ENCODE measurements around the gene CTRL.

Gene CTRL

GRCh38 chr16:67962135-67962534 lies 30.5 kb upstream of the CTRL start:
- no peak for DNase-seq (ENCODE audit: low read depth)

- no peak for DNase-seq (ENCODE audit: low read depth)
These were observed 29.9 kb upstream of the CTRL start for GRCh38 chr16:67961551-67961957.

GRCh38 chr16:67959536-67960329 lies 28.1 kb upstream of the CTRL start:
- peak; percentile 30 for DNase-seq (ENCODE audit: low read depth)

GRCh38 chr16:67957622-67958021 lies 26.0 kb upstream of the CTRL start:
- no peak for DNase-seq (ENCODE audit: low read depth)

- no peak for DNase-seq (ENCODE audit: low read depth)
These were observed 22.9 kb upstream of the CTRL start for GRCh38 chr16:67954421-67955196.

- no peak for DNase-seq (ENCODE audit: low read depth)
These were observed 22.1 kb upstream of the CTRL start for GRCh38 chr16:67953641-67954375.

GRCh38 chr16:67951485-67951884 lies 19.8 kb upstream of the CTRL start:
- no peak for DNase-seq (ENCODE audit: low read depth)

- no peak for DNase-seq (ENCODE audit: low read depth)
These were observed 18.7 kb upstream of the CTRL start for GRCh38 chr16:67950335-67950843.

GRCh38 chr16:67949645-67950044 lies 18.0 kb upstream of the CTRL start:
- no peak for DNase-seq (ENCODE audit: low read depth)

GRCh38 chr16:67948015-67948414 lies 16.4 kb upstream of the CTRL start:
- no peak for DNase-seq (ENCODE audit: low read depth)

- DNase-seq (ENCODE audit: low read depth) = no peak
These were observed 15.4 kb upstream of the CTRL start for GRCh38 chr16:67946966-67947558.

- DNase-seq (ENCODE audit: low read depth) = no peak
These were observed 14.5 kb upstream of the CTRL start for GRCh38 chr16:67946128-67946569.

- DNase-seq (ENCODE audit: low read depth) = no peak
These were observed 13.8 kb upstream of the CTRL start for GRCh38 chr16:67945392-67945933.

- no peak for DNase-seq (ENCODE audit: low read depth)
These were observed 13.2 kb upstream of the CTRL start for GRCh38 chr16:67944690-67945391.

GRCh38 chr16:67943619-67944504 lies 12.2 kb upstream of the CTRL start, which contains the start of gene LCAT:
LCAT (minus strand) TSS chr16:67944120; CDS start chr16:67944101, 19 bp downstream.
- DNase-seq (ENCODE audit: low read depth) = no peak

GRCh38 chr16:67943256-67943618 lies 11.6 kb upstream of the CTRL start:
- no peak for DNase-seq (ENCODE audit: low read depth)

GRCh38 chr16:67942510-67943255 lies 11.0 kb upstream of the CTRL start:
- no peak for DNase-seq (ENCODE audit: low read depth)

- DNase-seq (ENCODE audit: low read depth) = peak; percentile 41
These were observed 10.5 kb upstream of the CTRL start for GRCh38 chr16:67942200-67942509.

- DNase-seq (ENCODE audit: low read depth) = no peak
These were observed 10.0 kb upstream of the CTRL start for GRCh38 chr16:67941469-67942199.
